K562 (cell line): ENCODE data around the gene AP1M2. TPM values are rescaled to one million over a fixed set of nuclear protein-coding genes. Genes with fewer than 3 reads are reported as not detected.

Source experiments
- AFF1 ChIP-seq, 2 experiments: fragments of 450-650 bp; IDR thresholded peaks; 2 replicates each; pipeline ENCODE4 v1.6.1; 2018; ENCODE audit warnings: mild to moderate bottlenecking in 2 of 2, low read depth in 1 of 2; ENCODE audit not compliant: partially characterized antibody in 2 of 2
- ARID1B ChIP-seq: fragments of 450-650 bp; IDR thresholded peaks from 2 replicates; pipeline ENCODE4 v1.6.1; 2016; ENCODE audit warnings: antibody characterized with exemption, mild to moderate bottlenecking, inconsistent platforms
- CBX3 ChIP-seq, 2 experiments: IDR thresholded peaks; 1 replicate in 1 of 2; 2 replicates in 1 of 2; pipeline ENCODE4 v1.6.1; 2012; ENCODE audit warnings: inconsistent platforms in 2 of 2, low read length in 2 of 2, borderline replicate concordance in 1 of 2, control low read depth in 1 of 2
- CHD1 ChIP-seq: fragments of 200-600 bp; sonication (generic); IDR thresholded peaks from one replicate; pipeline ENCODE4 v1.6.1; 2012; ENCODE audit warnings: mild to moderate bottlenecking, moderate library complexity, low read length, inconsistent platforms
- CREB1 ChIP-seq, 2 experiments: sonication (generic) in 1 of 2; formaldehyde crosslinking in 1 of 2; IDR thresholded peaks; 2 replicates each; pipeline versions ENCODE4 v1.6.1 to v1.8.0; 2012 to 2022; ENCODE audit warnings: inconsistent platforms in 1 of 2, mild to moderate bottlenecking in 1 of 2, missing genetic modification reagents in 1 of 2, moderate library complexity in 1 of 2
- DPF2 ChIP-seq: fragments of 450-650 bp; IDR thresholded peaks from 2 replicates; pipeline ENCODE4 v1.6.1; 2016
- EP400 ChIP-seq: fragments of 450-650 bp; IDR thresholded peaks from 2 replicates; pipeline ENCODE4 v1.6.1; 2017; ENCODE audit warnings: antibody characterized with exemption, mild to moderate bottlenecking, moderate library complexity
- ETS1 ChIP-seq: conservative IDR thresholded peaks from 2 replicates; pipeline ENCODE4 v1.6.1; 2011; ENCODE audit warnings: low read depth, mild to moderate bottlenecking, low read length; ENCODE audit not compliant: control insufficient read depth
- HDAC1 ChIP-seq, 2 experiments: fragments of 450-650 bp; IDR thresholded peaks; 2 replicates each; pipeline ENCODE4 v1.6.1; 2016 to 2017; ENCODE audit warnings: inconsistent platforms in 1 of 2, mild to moderate bottlenecking in 1 of 2, moderate library complexity in 1 of 2
- KAT7 ChIP-seq: sonication (generic); formaldehyde crosslinking; IDR thresholded peaks from 2 replicates; pipeline ENCODE4 v1.8.0; 2022; ENCODE audit warnings: missing genetic modification reagents, mild to moderate bottlenecking, borderline replicate concordance
- LCOR ChIP-seq: sonication (generic); formaldehyde crosslinking; IDR thresholded peaks from 2 replicates; pipeline ENCODE4 v1.8.0; 2022; ENCODE audit warnings: mild to moderate bottlenecking, missing genetic modification reagents
- MTA3 ChIP-seq: fragments of 450-650 bp; formaldehyde crosslinking; IDR thresholded peaks from 2 replicates; pipeline ENCODE4 v1.6.1; 2017; ENCODE audit warnings: mild to moderate bottlenecking, borderline replicate concordance
- NFATC3 ChIP-seq: fragments of 450-650 bp; IDR thresholded peaks from 2 replicates; pipeline ENCODE4 v1.6.1; 2017; ENCODE audit warnings: mild to moderate bottlenecking
- NFIC ChIP-seq: fragments of 450-650 bp; IDR thresholded peaks from 2 replicates; pipeline ENCODE4 v1.6.1; 2017; ENCODE audit warnings: mild to moderate bottlenecking, inconsistent platforms
- PCBP1 ChIP-seq: fragments of 200-400 bp; formaldehyde crosslinking; IDR thresholded peaks from 2 replicates; pipeline ENCODE4 v1.6.1; 2018; ENCODE audit warnings: mild to moderate bottlenecking, low read depth, low read length; ENCODE audit not compliant: poor library complexity, severe bottlenecking
- PHF8 ChIP-seq: fragments of 200-600 bp; sonication (generic); IDR thresholded peaks from 2 replicates; pipeline ENCODE4 v1.6.1; 2012; ENCODE audit warnings: mixed run types, mild to moderate bottlenecking, inconsistent platforms, low read length, moderate library complexity, borderline replicate concordance
- SMARCA4 ChIP-seq: fragments of 450-650 bp; IDR thresholded peaks from 2 replicates; pipeline ENCODE4 v1.6.1; 2016
- THRA ChIP-seq: fragments of 450-650 bp; IDR thresholded peaks from 2 replicates; pipeline ENCODE4 v1.6.1; 2017; ENCODE audit warnings: mild to moderate bottlenecking, moderate library complexity
- ZBTB9 ChIP-seq: fragments of 450-650 bp; formaldehyde crosslinking; IDR thresholded peaks from 2 replicates; pipeline ENCODE4 v1.4.0; 2020; ENCODE audit warnings: mild to moderate bottlenecking, moderate library complexity
- polyA plus RNA-seq, 8 experiments: library from polyadenylated mRNA; depleted of rRNA in 4 of 8; stranded (reverse) in 5 of 8; unstranded in 3 of 8; fragments of >200 nt; fragmentation: Nextera tagmentation in 2 of 8; fragmentation: Illumina TruSeq in 1 of 8; extraction: Ambion mirVana in 2 of 8; extraction: Trizol in 1 of 8; gene quantifications; 2 replicates each; pipeline versions ENCODE4 v1.2.1 to v1.2.3, GENCODE V29; 2011 to 2014; ENCODE audit warnings: inconsistent platforms in 1 of 8, missing spikeins in 1 of 8
- total RNA-seq, 7 experiments: library from RNA; depleted of rRNA in 6 of 7; stranded (reverse); fragments of >200 nt in 6 of 7; fragmentation: Illumina TruSeq in 2 of 7; extraction: Trizol in 2 of 7; gene quantifications; 2 replicates each; pipeline versions ENCODE4 v1.2.1 to v1.2.3, GENCODE V29; 2011 to 2021; ENCODE audit warnings: low replicate concordance in 1 of 7

The AP1M2 gene
- total and polyA plus RNA-seq, 9 of the 15 experiments (the other 6 are each of a cell fraction or from before 2014, with no cell fraction given), result 0.33 to 1.4 (median 0.89) TPM; not detected in 1

GRCh38 chr19:10602330-10603083 lies 15.4 kb upstream of the AP1M2 start (continued):
- TF ChIP-seq EP400 (peak; percentile 32; the same call in 1 of the 2 replicates), LCOR (CRISPR knock-in tag) (0 out of 2 replicates have a peak, but pooled peaks have one; percentile 42), AFF1 (IDR thresholded peaks at IDR 0.05; ENCODE audit: low read depth in 1 of 2, partially characterized antibody in 2 of 2) (peak in 1 of 2 experiments; percentile 23), NFIC (0 out of 2 replicates have a peak, but pooled peaks have one; percentile 9), ETS1 (peak; percentile 20; the same call in 1 of the 2 replicates), ARID1B (peak; percentile 71), MTA3 (peak; percentile 60; the same call in 1 of the 2 replicates), CREB1 (IDR thresholded peaks at IDR 0.05) (no peak), CREB1 (CRISPR knock-in tag; IDR thresholded peaks at IDR 0.05) (0 out of 2 replicates have a peak, but pooled peaks have one; percentile 9), DPF2 (0 out of 2 replicates have a peak, but pooled peaks have one; percentile 43), NFATC3 (no peak), HDAC1 (IDR thresholded peaks at IDR 0.05) (peak in 1 of 2 experiments; percentile 31; a peak in 1 of 4 replicates), PHF8 (peak; percentile 83; the same call in 1 of the 2 replicates), KAT7 (CRISPR knock-in tag) (0 out of 2 replicates have a peak, but pooled peaks have one; percentile 44), CHD1 (peak; percentile 65), SMARCA4 (no peak), CBX3 (IDR thresholded peaks at IDR 0.05; ENCODE audit: borderline replicate concordance in 1 of 2, low read length in 2 of 2) (0 out of 3 replicates have a peak, but pooled peaks of 1 of the 2 experiments have one; percentile 8), ZBTB9 (CRISPR knock-in tag) (peak; percentile 69), THRA (no peak), PCBP1 (peak; percentile 62)
